ENCODE data around the gene OTX1. TPM values are rescaled to one million over a fixed set of nuclear protein-coding genes. Genes with fewer than 3 reads are reported as not detected.
"Not testable (repeated sequence)": the region's sequence is repeated elsewhere in the genome, so short reads cannot be mapped to it uniquely, and the experiment has no call there.

Gene OTX1
- total RNA-seq, 1 donor from 2014 or later = not detected

DNA sequence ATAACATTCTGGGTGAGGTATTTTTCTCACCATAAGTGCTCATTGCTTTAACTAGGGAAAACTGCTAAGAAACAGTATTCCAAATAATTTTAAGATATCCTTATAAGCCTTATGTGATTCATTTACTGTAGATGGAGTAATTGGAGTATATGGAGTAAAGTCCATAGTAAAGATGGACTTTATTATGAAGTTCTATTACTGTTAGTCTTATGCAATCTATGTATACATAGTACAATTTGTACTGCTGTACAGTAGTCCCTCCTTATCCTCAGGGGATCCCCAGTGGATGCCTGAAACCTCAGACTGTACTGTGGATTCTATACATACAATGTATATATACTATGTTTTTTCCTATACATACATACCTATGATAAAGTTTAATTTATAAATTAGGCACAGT is 41.1 kb upstream of the OTX1 start:
- Mint-ChIP-seq H3K36me3 (ENCODE audit: unreplicated experiment) (peaks cover 11% of the 10 kb centered on the region), H3K9me3 (ENCODE audit: unreplicated experiment) (no peaks in the 10 kb centered on the region), H3K4me3 (ENCODE audit: unreplicated experiment) (no peak overlapping the region), H3K27me3 (ENCODE audit: unreplicated experiment) (no peaks in the 10 kb centered on the region), H3K4me1 (ENCODE audit: unreplicated experiment) (peaks cover 4% of the 10 kb centered on the region), H3K27ac (ENCODE audit: unreplicated experiment) (no peak overlapping the region)
- TF ChIP-seq, protein P1, sequence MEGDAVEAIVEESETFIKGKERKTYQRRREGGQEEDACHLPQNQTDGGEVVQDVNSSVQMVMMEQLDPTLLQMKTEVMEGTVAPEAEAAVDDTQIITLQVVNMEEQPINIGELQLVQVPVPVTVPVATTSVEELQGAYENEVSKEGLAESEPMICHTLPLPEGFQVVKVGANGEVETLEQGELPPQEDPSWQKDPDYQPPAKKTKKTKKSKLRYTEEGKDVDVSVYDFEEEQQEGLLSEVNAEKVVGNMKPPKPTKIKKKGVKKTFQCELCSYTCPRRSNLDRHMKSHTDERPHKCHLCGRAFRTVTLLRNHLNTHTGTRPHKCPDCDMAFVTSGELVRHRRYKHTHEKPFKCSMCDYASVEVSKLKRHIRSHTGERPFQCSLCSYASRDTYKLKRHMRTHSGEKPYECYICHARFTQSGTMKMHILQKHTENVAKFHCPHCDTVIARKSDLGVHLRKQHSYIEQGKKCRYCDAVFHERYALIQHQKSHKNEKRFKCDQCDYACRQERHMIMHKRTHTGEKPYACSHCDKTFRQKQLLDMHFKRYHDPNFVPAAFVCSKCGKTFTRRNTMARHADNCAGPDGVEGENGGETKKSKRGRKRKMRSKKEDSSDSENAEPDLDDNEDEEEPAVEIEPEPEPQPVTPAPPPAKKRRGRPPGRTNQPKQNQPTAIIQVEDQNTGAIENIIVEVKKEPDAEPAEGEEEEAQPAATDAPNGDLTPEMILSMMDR (IDR thresholded peaks at IDR 0.05) = no peak
- DNase-seq (ENCODE audit: extremely low spot score, unreplicated experiment) = no peak

DNA sequence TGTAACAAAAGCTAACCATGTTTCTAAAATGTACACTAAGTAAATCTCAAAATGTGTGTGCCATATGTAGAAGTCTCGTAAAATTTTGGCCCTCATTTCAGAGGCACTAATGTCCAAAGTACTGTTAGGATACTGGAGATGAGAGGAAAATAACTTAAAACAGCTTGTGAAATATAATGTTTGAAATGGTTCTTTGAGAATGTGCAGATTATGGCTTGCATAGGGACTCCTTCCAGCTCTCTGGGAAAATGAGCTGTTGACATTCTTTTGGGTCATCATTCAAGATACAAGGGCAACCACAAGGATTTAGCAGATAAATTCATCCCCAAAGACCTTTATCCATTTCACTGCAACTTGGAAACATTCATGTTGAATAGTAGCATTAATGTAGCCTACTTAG is 38.1 kb upstream of the OTX1 start:
- Mint-ChIP-seq H3K4me1 (ENCODE audit: unreplicated experiment) (peaks cover 4% of the 10 kb centered on the region), H3K36me3 (ENCODE audit: unreplicated experiment) (peaks cover 17% of the 10 kb centered on the region), H3K27me3 (ENCODE audit: unreplicated experiment) (no peaks in the 10 kb centered on the region), H3K4me3 (ENCODE audit: unreplicated experiment) (no peak overlapping the region), H3K27ac (ENCODE audit: unreplicated experiment) (no peak overlapping the region), H3K9me3 (ENCODE audit: unreplicated experiment) (no peaks in the 10 kb centered on the region)
- TF ChIP-seq, protein P1 (IDR thresholded peaks at IDR 0.05) = no peak
- no peak for DNase-seq (ENCODE audit: extremely low spot score, unreplicated experiment)

DNA sequence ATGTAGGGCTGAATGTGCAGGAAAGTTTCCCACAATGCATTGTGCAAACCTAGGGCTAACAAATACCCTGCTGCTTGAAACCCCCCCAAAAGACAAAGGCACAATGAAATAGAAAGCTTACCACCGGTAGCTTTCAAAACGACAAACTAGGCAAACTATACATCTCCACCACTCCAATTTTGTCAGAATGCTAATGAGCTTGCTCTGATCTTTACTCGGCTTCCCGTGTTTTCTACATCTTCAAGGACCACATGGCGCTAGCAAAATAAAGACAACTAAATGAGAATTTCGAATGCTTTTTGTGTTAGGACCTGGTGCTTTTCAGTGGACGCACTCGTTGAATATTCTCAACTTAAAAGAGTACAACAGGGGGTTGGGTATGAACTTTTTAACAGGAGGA is 37.2 kb upstream of the OTX1 start:
- H3K27me3 Mint-ChIP-seq (ENCODE audit: unreplicated experiment) = no peaks in the 10 kb centered on the region
- H3K36me3 Mint-ChIP-seq (ENCODE audit: unreplicated experiment) = peaks cover 18% of the 10 kb centered on the region
- no peaks in the 10 kb centered on the region for H3K9me3 Mint-ChIP-seq (ENCODE audit: unreplicated experiment)
- no peak overlapping the region for H3K4me3 Mint-ChIP-seq (ENCODE audit: unreplicated experiment)
- peaks cover 4% of the 10 kb centered on the region for H3K4me1 Mint-ChIP-seq (ENCODE audit: unreplicated experiment)
- no peak overlapping the region for H3K27ac Mint-ChIP-seq (ENCODE audit: unreplicated experiment)
- TF ChIP-seq, protein P1 (IDR thresholded peaks at IDR 0.05) = no peak
- DNase-seq (ENCODE audit: extremely low spot score, unreplicated experiment) = no peak

DNA sequence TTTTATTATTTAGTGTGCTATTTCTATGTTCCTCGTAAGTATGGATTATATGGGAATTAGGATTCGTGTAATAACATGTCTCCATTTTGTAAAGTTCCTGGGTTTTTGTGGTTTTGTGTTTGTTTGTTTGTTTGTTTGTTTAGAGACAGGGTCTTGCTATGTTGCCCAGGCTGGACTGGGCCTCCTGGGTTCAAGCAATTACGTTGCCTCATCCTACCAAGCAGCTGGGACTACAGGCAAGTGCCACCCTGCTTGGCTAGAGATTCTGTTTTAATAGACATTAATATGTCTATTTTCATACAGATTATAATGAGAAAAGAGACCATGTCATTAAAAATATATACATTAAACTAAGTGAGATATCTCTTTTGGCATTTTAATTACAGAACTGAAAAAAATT is 35.2 kb upstream of the OTX1 start:
- H3K27me3 Mint-ChIP-seq (ENCODE audit: unreplicated experiment) = no peaks in the 10 kb centered on the region
- no peaks in the 10 kb centered on the region for H3K4me1 Mint-ChIP-seq (ENCODE audit: unreplicated experiment)
- TF ChIP-seq, protein P1 (IDR thresholded peaks at IDR 0.05) = no peak
- DNase-seq (ENCODE audit: extremely low spot score, unreplicated experiment) = no peak
- H3K4me3 Mint-ChIP-seq (ENCODE audit: unreplicated experiment) = no peak overlapping the region
- H3K27ac Mint-ChIP-seq (ENCODE audit: unreplicated experiment) = no peak overlapping the region
- H3K9me3 Mint-ChIP-seq (ENCODE audit: unreplicated experiment) = no peaks in the 10 kb centered on the region
- H3K36me3 Mint-ChIP-seq (ENCODE audit: unreplicated experiment) = peaks cover 20% of the 10 kb centered on the region

DNA sequence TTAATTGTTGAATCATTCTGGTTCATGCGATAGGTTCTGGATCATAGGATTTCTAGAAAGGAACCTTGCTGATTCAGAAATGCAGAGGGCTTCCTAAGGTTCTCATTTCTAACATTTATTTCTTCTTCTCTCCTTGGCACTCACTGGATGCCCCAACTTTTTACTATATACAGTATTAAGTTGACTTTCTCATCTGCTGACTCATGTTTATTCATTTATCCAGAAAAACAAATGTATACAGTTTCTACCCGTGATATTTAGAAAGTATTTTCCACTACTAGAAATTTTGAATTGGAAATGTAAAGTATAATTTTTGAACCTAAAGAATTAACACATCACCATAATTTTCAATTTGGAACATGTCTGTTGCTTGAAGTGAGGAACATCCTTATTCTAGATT is 32.2 kb upstream of the OTX1 start:
- Mint-ChIP-seq H3K27me3 (ENCODE audit: unreplicated experiment) (no peaks in the 10 kb centered on the region), H3K36me3 (ENCODE audit: unreplicated experiment) (peaks cover 19% of the 10 kb centered on the region), H3K9me3 (ENCODE audit: unreplicated experiment) (no peaks in the 10 kb centered on the region), H3K4me1 (ENCODE audit: unreplicated experiment) (no peaks in the 10 kb centered on the region), H3K4me3 (ENCODE audit: unreplicated experiment) (no peak overlapping the region), H3K27ac (ENCODE audit: unreplicated experiment) (no peak overlapping the region)
- no peak for DNase-seq (ENCODE audit: extremely low spot score, unreplicated experiment)
- TF ChIP-seq, protein P1 (IDR thresholded peaks at IDR 0.05) = no peak

DNA sequence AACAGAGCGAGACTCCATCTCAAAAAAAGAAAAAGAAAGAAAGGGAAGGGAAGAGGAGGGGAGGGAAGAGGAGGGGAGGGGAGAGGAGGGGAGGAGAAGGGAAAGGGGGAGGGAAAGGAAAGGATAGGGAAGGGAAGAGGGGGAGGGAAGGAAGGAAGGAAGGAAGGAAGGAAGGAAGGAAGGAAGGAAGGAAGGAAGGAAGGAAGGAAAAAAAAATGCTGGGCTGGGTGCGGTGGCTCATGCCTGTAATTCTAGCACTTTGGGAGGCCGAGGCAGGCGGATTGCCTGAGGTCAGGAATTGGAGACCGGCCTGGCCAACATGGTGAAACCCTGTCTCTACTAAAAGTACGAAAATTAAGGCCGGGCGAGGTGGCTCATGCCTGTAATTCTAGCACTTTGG is 30.9 kb upstream of the OTX1 start:
- DNase-seq (ENCODE audit: extremely low spot score, unreplicated experiment); H3K27me3 Mint-ChIP-seq (ENCODE audit: unreplicated experiment); H3K27ac Mint-ChIP-seq (ENCODE audit: unreplicated experiment); H3K9me3 Mint-ChIP-seq (ENCODE audit: unreplicated experiment); H3K4me3 Mint-ChIP-seq (ENCODE audit: unreplicated experiment); H3K4me1 Mint-ChIP-seq (ENCODE audit: unreplicated experiment): not testable (repeated sequence)
- peaks cover 17% of the 10 kb centered on the region for H3K36me3 Mint-ChIP-seq (ENCODE audit: unreplicated experiment)

Data from osteocyte (in vitro differentiated cells).